ENCODE results near the gene ADGRE2. TPM values are rescaled to one million over a fixed set of nuclear protein-coding genes. Genes with fewer than 3 reads are reported as not detected.
"Not testable (repeated sequence)": the region's sequence is repeated elsewhere in the genome, so short reads cannot be mapped to it uniquely, and the experiment has no call there.

The ADGRE2 gene
- total RNA-seq, 2 experiments from 2014 or later, result 0.75 to 0.95 TPM

GRCh38 chr19:14765841-14766240 is 12.5 kb downstream of the ADGRE2 start:
- H3K36me3 Mint-ChIP-seq (ENCODE audit: low read depth); H3K27me3 Mint-ChIP-seq; H3K9me3 Mint-ChIP-seq (ENCODE audit: low read depth); H3K4me1 Mint-ChIP-seq; H3K27ac Mint-ChIP-seq; DNase-seq; H3K4me3 Mint-ChIP-seq: not testable (repeated sequence)
- intact Hi-C loops (cut with DNase I, micrococcal nuclease), result loop anchor here in 1 of 2 experiments (5.0 kb wide), 1 partner anchor 369 kb away; no protein-coding TSS in a partner anchor
- ChIA-PET CTCF (interaction anchor here (0.6 kb wide), 1 partner anchor 208 kb away, joined by 3 read pairs; no protein-coding TSS in a partner anchor), POLR2A (interaction anchor here (0.6 to 1.2 kb wide), 2 partner anchors 367 to 368 kb away, joined by 3 read pairs; no protein-coding TSS in a partner anchor)
- peak; percentile 23 for ATAC-seq

GRCh38 chr19:14765403-14765802 is 13.0 kb downstream of the ADGRE2 start:
- intact Hi-C loops (cut with DNase I, micrococcal nuclease), result loop anchor here in 1 of 2 experiments (5.0 kb wide), 1 partner anchor 368 kb away; no protein-coding TSS in a partner anchor
- peak; percentile 6 for ATAC-seq
- not testable (repeated sequence) for H3K4me1 Mint-ChIP-seq; H3K9me3 Mint-ChIP-seq (ENCODE audit: low read depth); H3K4me3 Mint-ChIP-seq; H3K36me3 Mint-ChIP-seq (ENCODE audit: low read depth); DNase-seq; H3K27me3 Mint-ChIP-seq
- H3K27ac Mint-ChIP-seq, result peak overlapping the region; percentile 13
- ChIA-PET POLR2A (interaction anchor here (0.6 to 1.2 kb wide), 2 partner anchors 367 to 368 kb away, joined by 3 read pairs; no protein-coding TSS in a partner anchor), CTCF (interaction anchor here (0.6 kb wide), 1 partner anchor 208 kb away, joined by 3 read pairs; no protein-coding TSS in a partner anchor)

DNA sequence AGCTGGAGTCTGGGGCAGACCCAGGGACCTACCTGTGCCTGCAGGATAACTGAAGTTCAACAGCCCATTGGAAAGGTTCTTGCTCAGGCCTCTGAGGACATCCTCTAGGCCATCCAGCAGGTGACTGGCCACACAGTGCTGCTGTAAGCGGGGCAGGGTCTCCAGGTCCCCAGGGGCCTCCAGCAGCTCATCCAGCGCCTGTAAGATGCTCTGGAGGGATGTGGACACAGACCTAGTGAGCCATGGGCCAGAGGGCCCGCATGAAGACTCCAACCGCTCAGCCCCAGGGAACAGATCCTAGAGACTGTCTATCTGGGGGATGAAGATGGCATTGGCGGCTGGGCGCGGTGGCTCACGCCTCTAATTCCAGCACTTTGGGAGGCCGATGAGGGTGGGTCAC is 14.0 kb downstream of the ADGRE2 start:
- H3K4me1 Mint-ChIP-seq, result no peaks in the 10 kb centered on the region
- H3K36me3 Mint-ChIP-seq (ENCODE audit: low read depth), result peaks cover 3% of the 10 kb centered on the region
- ChIA-PET POLR2A (no interaction called here), CTCF (no interaction called here)
- no peak overlapping the region for H3K27ac Mint-ChIP-seq
- intact Hi-C loops (cut with DNase I, micrococcal nuclease), result no loop called here
- H3K9me3 Mint-ChIP-seq (ENCODE audit: low read depth), result no peaks in the 10 kb centered on the region
- ATAC-seq (no peak), DNase-seq (no peak)
- no peak overlapping the region for H3K4me3 Mint-ChIP-seq
- H3K27me3 Mint-ChIP-seq, result peaks cover 5% of the 10 kb centered on the region

- H3K27ac Mint-ChIP-seq, result no peak overlapping the region
Measured at GRCh38 chr19:14763497-14764145, 14.7 kb downstream of the ADGRE2 start.

GRCh38 chr19:14762111-14762510 is 16.2 kb downstream of the ADGRE2 start:
- DNase-seq (no peak), ATAC-seq (no peak)
- peaks cover 3% of the 10 kb centered on the region for H3K36me3 Mint-ChIP-seq (ENCODE audit: low read depth)
- CTCF ChIA-PET, result no interaction called here
- H3K4me3 Mint-ChIP-seq, result no peak overlapping the region
- no peaks in the 10 kb centered on the region for H3K4me1 Mint-ChIP-seq
- intact Hi-C loops (cut with DNase I, micrococcal nuclease), result no loop called here
- no peak overlapping the region for H3K27ac Mint-ChIP-seq
- H3K27me3 Mint-ChIP-seq, result peaks cover 5% of the 10 kb centered on the region
- POLR2A ChIA-PET, result no interaction called here
- no peaks in the 10 kb centered on the region for H3K9me3 Mint-ChIP-seq (ENCODE audit: low read depth)

More at GRCh38 chr19:14763497-14764145, 14.7 kb downstream of the ADGRE2 start:
- POLR2A ChIA-PET, result no interaction called here
- Mint-ChIP-seq H3K4me3 (no peak overlapping the region), H3K9me3 (ENCODE audit: low read depth) (no peaks in the 10 kb centered on the region), H3K27me3 (peaks cover 5% of the 10 kb centered on the region), H3K36me3 (ENCODE audit: low read depth) (peaks cover 3% of the 10 kb centered on the region), H3K4me1 (no peaks in the 10 kb centered on the region)
- ATAC-seq, result no peak
- intact Hi-C loops (cut with DNase I, micrococcal nuclease), result no loop called here
- DNase-seq, result no peak
- CTCF ChIA-PET, result no interaction called here

DNA sequence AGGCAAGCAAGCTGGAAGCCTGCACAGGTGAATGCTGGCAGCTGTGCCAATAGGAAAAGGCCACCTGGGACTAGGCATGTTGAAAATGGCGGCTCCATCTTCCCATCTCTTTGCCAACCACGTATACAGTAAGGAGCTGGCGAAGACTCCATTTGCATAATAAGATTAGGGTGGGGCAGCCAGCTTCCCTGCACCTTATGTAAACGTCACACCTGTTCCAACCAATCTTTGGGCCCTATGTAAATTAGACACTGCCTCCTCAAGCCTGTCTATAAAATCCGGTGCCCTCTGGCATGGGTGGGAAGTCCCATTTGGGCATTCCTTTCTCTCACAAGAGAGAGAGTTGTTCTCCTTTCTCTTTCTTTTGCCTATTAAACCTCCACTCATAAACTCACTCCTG is 16.8 kb downstream of the ADGRE2 start:
- intact Hi-C loops (cut with DNase I, micrococcal nuclease), result no loop called here
- ATAC-seq (no peak), DNase-seq (no peak)
- ChIA-PET POLR2A (no interaction called here), CTCF (interaction anchor here (0.7 kb wide), 1 partner anchor 255 kb away, joined by 3 read pairs; no protein-coding TSS in a partner anchor)
- H3K27ac Mint-ChIP-seq, result no peak overlapping the region
- H3K4me3 Mint-ChIP-seq, result no peak overlapping the region
- no peaks in the 10 kb centered on the region for H3K4me1 Mint-ChIP-seq
- H3K36me3 Mint-ChIP-seq (ENCODE audit: low read depth), result peaks cover 3% of the 10 kb centered on the region
- peaks cover 5% of the 10 kb centered on the region for H3K27me3 Mint-ChIP-seq
- H3K9me3 Mint-ChIP-seq (ENCODE audit: low read depth), result no peaks in the 10 kb centered on the region

DNA sequence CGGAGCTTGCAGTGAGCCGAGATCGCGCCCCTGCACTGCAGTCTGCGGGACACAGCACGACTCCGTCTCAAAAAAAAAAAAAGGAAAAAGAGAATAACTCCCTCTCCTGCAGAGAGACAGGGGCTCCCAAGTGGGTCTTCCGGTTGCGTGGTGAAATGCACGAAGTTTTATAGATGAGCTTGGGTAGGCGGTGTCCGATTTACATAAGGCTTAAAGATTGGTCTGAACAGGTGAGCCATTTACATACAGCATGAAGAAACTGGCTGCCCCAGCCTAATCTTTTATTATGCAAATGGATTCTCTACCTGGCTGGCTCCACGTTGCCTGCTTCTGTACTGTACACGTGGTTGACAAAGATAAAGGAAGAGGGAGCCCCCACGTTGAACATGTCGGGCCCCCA is 19.5 kb downstream of the ADGRE2 start:
- Mint-ChIP-seq H3K9me3 (ENCODE audit: low read depth) (no peaks in the 10 kb centered on the region), H3K27me3 (peaks cover 3% of the 10 kb centered on the region), H3K4me3 (no peak overlapping the region), H3K27ac (no peak overlapping the region), H3K36me3 (ENCODE audit: low read depth) (no peaks in the 10 kb centered on the region), H3K4me1 (no peaks in the 10 kb centered on the region)
- ATAC-seq (no peak), DNase-seq (no peak)
- intact Hi-C loops (cut with DNase I, micrococcal nuclease), result no loop called here
- ChIA-PET CTCF (no interaction called here), POLR2A (no interaction called here)

GRCh38 chr19:14748601-14749000 is 29.8 kb downstream of the ADGRE2 start:
- H3K36me3 Mint-ChIP-seq (ENCODE audit: low read depth), result no peaks in the 10 kb centered on the region
- no peaks in the 10 kb centered on the region for H3K4me1 Mint-ChIP-seq
- H3K9me3 Mint-ChIP-seq (ENCODE audit: low read depth), result peaks cover 2% of the 10 kb centered on the region
- H3K27me3 Mint-ChIP-seq, result peaks cover 2% of the 10 kb centered on the region
- no peak overlapping the region for H3K27ac Mint-ChIP-seq
- intact Hi-C loops (cut with DNase I, micrococcal nuclease), result no loop called here
- CTCF ChIA-PET, result no interaction called here
- ATAC-seq (no peak), DNase-seq (no peak)
- H3K4me3 Mint-ChIP-seq, result no peak overlapping the region
- POLR2A ChIA-PET, result no interaction called here

DNA sequence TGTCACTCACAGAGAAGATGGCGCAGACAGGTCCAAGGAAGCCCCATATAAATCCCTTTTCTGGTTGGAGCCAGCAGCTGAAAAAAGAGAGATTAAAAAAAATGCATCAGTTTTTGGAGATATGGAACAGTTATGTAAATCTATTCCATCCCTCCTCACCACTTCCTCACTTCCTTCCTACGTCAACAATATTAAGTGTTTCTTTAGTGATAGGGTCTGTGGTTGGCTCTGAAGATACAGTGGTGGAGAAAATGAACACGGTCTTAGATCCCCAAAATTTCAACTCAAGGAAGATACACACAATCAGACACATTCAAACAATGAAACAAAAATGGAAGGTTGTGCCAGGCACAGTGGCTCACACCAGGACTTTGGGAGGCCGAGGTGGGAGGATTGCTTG is 31.5 kb downstream of the ADGRE2 start:
- Mint-ChIP-seq H3K36me3 (ENCODE audit: low read depth) (no peaks in the 10 kb centered on the region), H3K4me1 (no peaks in the 10 kb centered on the region), H3K27me3 (peaks cover 2% of the 10 kb centered on the region), H3K4me3 (no peak overlapping the region), H3K9me3 (ENCODE audit: low read depth) (peaks cover 2% of the 10 kb centered on the region), H3K27ac (no peak overlapping the region)
- DNase-seq (no peak), ATAC-seq (no peak)
- ChIA-PET POLR2A (no interaction called here), CTCF (interaction anchor here (0.6 kb wide), 1 partner anchor 100 kb away, joined by 3 read pairs; no protein-coding TSS in a partner anchor)
- intact Hi-C loops (cut with DNase I, micrococcal nuclease), result no loop called here

DNA sequence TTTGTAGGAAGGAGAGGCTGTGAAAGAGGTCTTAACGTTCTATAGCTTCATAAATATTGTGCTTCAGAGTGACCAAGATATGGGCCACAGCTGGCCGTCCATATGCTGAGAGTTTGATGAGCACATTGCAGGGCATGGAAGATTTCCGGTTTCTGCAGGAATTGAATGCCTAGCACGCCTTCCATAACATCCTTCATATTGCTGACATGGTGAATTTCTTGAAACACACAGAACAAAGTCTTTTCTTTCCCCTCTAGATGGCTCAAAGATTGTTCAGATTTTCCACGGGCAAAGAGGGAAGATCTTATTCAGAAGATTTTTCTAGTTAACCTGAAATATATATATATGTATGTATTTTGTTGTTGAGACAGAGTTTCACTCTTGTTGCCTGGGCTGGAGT is 42.4 kb downstream of the ADGRE2 start:
- Mint-ChIP-seq H3K4me3 (no peak overlapping the region), H3K36me3 (ENCODE audit: low read depth) (no peaks in the 10 kb centered on the region), H3K4me1 (no peaks in the 10 kb centered on the region), H3K27me3 (no peaks in the 10 kb centered on the region), H3K9me3 (ENCODE audit: low read depth) (peaks cover 2% of the 10 kb centered on the region), H3K27ac (no peak overlapping the region)
- DNase-seq, result no peak
- CTCF ChIA-PET, result no interaction called here
- no peak for ATAC-seq
- intact Hi-C loops (cut with DNase I, micrococcal nuclease), result no loop called here
- POLR2A ChIA-PET, result interaction anchor here (0.6 kb wide), 1 partner anchor 38 kb away, joined by 3 read pairs; no protein-coding TSS in a partner anchor

GRCh38 chr19:14733574-14733973 is 44.8 kb downstream of the ADGRE2 start:
- no peak overlapping the region for H3K27ac Mint-ChIP-seq
- peaks cover 9% of the 10 kb centered on the region for H3K9me3 Mint-ChIP-seq (ENCODE audit: low read depth)
- no peaks in the 10 kb centered on the region for H3K27me3 Mint-ChIP-seq
- no peaks in the 10 kb centered on the region for H3K36me3 Mint-ChIP-seq (ENCODE audit: low read depth)
- ChIA-PET POLR2A (no interaction called here), CTCF (no interaction called here)
- DNase-seq (no peak), ATAC-seq (no peak)
- intact Hi-C loops (cut with DNase I, micrococcal nuclease), result no loop called here
- no peak overlapping the region for H3K4me3 Mint-ChIP-seq
- no peaks in the 10 kb centered on the region for H3K4me1 Mint-ChIP-seq

DNA sequence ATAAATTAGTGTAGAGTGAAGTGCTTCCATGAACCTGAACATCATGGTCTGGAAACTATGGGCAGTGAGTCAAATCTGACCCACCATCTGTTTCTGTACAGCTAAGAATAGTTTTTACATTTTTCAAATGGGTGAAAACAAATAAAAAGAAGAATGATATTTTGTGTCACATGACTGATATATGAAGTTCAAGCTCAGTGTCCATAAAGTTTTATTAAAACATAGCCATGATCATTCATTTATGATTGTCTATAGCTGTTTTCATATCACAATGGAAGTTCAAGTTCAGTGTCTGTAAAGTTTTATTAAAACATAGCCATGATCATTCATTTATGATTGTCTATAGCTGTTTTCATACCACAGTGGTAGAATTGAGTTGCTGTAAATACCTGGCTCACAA is 45.9 kb downstream of the ADGRE2 start:
- Mint-ChIP-seq H3K36me3 (ENCODE audit: low read depth) (no peaks in the 10 kb centered on the region), H3K27me3 (no peaks in the 10 kb centered on the region), H3K9me3 (ENCODE audit: low read depth) (peaks cover 13% of the 10 kb centered on the region), H3K27ac (no peak overlapping the region), H3K4me3 (no peak overlapping the region), H3K4me1 (no peaks in the 10 kb centered on the region)
- POLR2A ChIA-PET, result no interaction called here
- CTCF ChIA-PET, result interaction anchor here (0.6 to 1.0 kb wide), 3 partner anchors 127 to 988 kb away, joined by 3 read pairs; no protein-coding TSS in a partner anchor
- no peak for ATAC-seq
- no peak for DNase-seq
- intact Hi-C loops (cut with DNase I, micrococcal nuclease), result no loop called here
